ENCODE data around the gene KAZN.

DNA sequence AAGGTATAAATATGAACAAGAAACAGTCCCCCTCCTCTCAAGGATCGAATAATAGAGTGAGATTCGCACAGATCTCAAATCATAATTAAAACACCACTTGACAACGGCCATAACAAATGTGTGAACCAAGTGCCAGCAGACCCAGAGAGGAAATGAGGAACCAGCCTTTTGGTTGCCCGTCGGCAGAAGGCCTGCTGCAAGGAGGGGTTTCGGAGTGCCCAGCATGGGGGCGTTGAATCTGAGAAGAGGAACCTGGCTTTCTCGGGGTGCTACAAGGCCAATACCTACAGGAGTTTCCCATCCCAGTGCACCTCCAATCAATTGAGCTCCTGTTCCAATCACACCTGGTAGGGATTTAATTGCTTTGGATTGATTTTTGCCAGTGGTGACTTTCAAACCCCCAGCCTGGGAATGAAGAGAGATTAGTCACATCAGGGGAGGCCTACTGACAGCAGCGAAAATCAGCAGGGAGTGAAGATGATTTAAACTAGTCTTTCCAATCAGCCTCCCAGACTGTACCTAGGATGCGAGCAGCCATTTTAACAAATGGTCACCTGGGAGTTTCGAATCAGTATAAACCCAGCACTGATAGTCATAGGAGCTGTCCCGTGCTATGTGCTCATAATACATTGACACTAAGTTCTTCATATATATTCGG lies 263.8 kb downstream of the KAZN start:
- TF ChIP-seq ZNF24 (tag by site-specific recombination; IDR thresholded peaks at IDR 0.05) (no peak), ZNF623 (tag by site-specific recombination; IDR thresholded peaks at IDR 0.05) (no peak), ZNF324 (tag by site-specific recombination; IDR thresholded peaks at IDR 0.05) (no peak), ZEB2 (tag by site-specific recombination; IDR thresholded peaks at IDR 0.05) (no peak), ZNF514 (tag by site-specific recombination; IDR thresholded peaks at IDR 0.05) (no peak), ZNF521 (tag by site-specific recombination; IDR thresholded peaks at IDR 0.05) (no peak), ZNF155 (tag by site-specific recombination; IDR thresholded peaks at IDR 0.05) (no peak), ZNF830 (tag by site-specific recombination; IDR thresholded peaks at IDR 0.05; ENCODE audit: low read depth) (no peak)
- TF ChIP-seq, protein P1, sequence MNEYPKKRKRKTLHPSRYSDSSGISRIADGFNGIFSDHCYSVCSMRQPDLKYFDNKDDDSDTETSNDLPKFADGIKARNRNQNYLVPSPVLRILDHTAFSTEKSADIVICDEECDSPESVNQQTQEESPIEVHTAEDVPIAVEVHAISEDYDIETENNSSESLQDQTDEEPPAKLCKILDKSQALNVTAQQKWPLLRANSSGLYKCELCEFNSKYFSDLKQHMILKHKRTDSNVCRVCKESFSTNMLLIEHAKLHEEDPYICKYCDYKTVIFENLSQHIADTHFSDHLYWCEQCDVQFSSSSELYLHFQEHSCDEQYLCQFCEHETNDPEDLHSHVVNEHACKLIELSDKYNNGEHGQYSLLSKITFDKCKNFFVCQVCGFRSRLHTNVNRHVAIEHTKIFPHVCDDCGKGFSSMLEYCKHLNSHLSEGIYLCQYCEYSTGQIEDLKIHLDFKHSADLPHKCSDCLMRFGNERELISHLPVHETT (tag by site-specific recombination; IDR thresholded peaks at IDR 0.05) = no peak
- TF ChIP-seq, protein P2, sequence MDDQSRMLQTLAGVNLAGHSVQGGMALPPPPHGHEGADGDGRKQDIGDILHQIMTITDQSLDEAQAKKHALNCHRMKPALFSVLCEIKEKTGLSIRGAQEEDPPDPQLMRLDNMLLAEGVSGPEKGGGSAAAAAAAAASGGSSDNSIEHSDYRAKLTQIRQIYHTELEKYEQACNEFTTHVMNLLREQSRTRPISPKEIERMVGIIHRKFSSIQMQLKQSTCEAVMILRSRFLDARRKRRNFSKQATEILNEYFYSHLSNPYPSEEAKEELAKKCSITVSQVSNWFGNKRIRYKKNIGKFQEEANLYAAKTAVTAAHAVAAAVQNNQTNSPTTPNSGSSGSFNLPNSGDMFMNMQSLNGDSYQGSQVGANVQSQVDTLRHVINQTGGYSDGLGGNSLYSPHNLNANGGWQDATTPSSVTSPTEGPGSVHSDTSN (CRISPR knock-in tag; IDR thresholded peaks at IDR 0.05) = no peak
- TF ChIP-seq, protein P3, sequence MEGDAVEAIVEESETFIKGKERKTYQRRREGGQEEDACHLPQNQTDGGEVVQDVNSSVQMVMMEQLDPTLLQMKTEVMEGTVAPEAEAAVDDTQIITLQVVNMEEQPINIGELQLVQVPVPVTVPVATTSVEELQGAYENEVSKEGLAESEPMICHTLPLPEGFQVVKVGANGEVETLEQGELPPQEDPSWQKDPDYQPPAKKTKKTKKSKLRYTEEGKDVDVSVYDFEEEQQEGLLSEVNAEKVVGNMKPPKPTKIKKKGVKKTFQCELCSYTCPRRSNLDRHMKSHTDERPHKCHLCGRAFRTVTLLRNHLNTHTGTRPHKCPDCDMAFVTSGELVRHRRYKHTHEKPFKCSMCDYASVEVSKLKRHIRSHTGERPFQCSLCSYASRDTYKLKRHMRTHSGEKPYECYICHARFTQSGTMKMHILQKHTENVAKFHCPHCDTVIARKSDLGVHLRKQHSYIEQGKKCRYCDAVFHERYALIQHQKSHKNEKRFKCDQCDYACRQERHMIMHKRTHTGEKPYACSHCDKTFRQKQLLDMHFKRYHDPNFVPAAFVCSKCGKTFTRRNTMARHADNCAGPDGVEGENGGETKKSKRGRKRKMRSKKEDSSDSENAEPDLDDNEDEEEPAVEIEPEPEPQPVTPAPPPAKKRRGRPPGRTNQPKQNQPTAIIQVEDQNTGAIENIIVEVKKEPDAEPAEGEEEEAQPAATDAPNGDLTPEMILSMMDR (tag by site-specific recombination; IDR thresholded peaks at IDR 0.05) = no peak
- TF ChIP-seq, protein P4, sequence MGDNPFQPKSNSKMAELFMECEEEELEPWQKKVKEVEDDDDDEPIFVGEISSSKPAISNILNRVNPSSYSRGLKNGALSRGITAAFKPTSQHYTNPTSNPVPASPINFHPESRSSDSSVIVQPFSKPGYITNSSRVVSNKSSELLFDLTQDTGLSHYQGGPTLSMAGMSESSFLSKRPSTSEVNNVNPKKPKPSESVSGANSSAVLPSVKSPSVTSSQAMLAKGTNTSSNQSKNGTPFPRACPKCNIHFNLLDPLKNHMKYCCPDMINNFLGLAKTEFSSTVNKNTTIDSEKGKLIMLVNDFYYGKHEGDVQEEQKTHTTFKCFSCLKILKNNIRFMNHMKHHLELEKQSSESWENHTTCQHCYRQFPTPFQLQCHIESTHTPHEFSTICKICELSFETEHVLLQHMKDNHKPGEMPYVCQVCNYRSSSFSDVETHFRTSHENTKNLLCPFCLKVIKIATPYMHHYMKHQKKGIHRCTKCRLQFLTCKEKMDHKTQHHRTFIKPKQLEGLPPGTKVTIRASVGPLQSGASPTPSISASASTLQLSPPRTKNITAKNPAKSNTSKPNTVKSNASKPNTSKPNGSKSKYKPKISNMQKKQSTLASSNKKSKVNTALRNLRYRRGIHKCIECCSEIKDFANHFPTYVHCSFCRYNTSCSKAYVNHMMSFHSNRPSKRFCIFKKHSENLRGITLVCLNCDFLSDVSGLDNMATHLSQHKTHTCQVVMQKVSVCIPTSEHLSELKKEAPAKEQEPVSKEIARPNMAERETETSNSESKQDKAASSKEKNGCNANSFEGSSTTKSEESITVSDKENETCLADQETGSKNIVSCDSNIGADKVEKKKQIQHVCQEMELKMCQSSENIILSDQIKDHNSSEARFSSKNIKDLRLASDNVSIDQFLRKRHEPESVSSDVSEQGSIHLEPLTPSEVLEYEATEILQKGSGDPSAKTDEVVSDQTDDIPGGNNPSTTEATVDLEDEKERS (tag by site-specific recombination; IDR thresholded peaks at IDR 0.05) = no peak

Data from HEK293 (cell line).